OCI-LY7 (cell line): ENCODE measurements around the gene POU2AF2. TPM values are rescaled to one million over a fixed set of nuclear protein-coding genes. Genes with fewer than 3 reads are reported as not detected.

Experiments used
- BruUV-seq: library from RNA; stranded (reverse); fragments of 400-500 nt; replicated peaks from 2 replicates; lab custom pipeline; 2021; lab: Mats Ljungman, UMichigan
- CTCF ChIA-PET: fragments of 300-600 bp; sonication (Branson Sonifier 250); formaldehyde crosslinking; loops from one replicate; lab custom pipeline; 2022; ENCODE audit warnings: antibody characterized with exemption; ENCODE audit not compliant: unreplicated experiment; lab: Charles Lee
- POLR2A ChIA-PET: fragments of 300-600 bp; sonication (Branson Sonifier 250); formaldehyde crosslinking; loops from one replicate; lab custom pipeline; 2022; ENCODE audit warnings: antibody characterized with exemption; lab: Charles Lee
- DNase-seq: peaks from one replicate; pipeline ENCODE4 v3.0.0-alpha.2; 2015; ENCODE audit warnings: low spot score
- H2AFZ ChIP-seq: fragments of 200-600 bp; sonication (generic), shearing (Covaris generic); 2 replicates; pipeline ENCODE4 v1.6.1; 2014; ENCODE audit warnings: mild to moderate bottlenecking, antibody characterized with exemption, low read length, moderate library complexity
- H3K27ac ChIP-seq: fragments of 200-600 bp; sonication (generic); 2 replicates; pipeline ENCODE4 v1.5.1; 2014; ENCODE audit warnings: mixed run types, low read depth, mild to moderate bottlenecking, moderate library complexity, low read length, inconsistent platforms; ENCODE audit not compliant: poor library complexity, severe bottlenecking
- H3K36me3 ChIP-seq: fragments of 200-600 bp; sonication (generic); 2 replicates; pipeline ENCODE4 v1.6.1; 2014; ENCODE audit warnings: mild to moderate bottlenecking, antibody characterized with exemption, low read length, moderate library complexity, mixed read lengths; ENCODE audit not compliant: insufficient read depth
- H3K4me1 ChIP-seq: fragments of 200-600 bp; sonication (generic); 2 replicates; pipeline ENCODE4 v1.5.1; 2014; ENCODE audit warnings: mild to moderate bottlenecking, low read length; ENCODE audit not compliant: insufficient read depth, poor library complexity, severe bottlenecking
- H3K4me2 ChIP-seq: fragments of 200-600 bp; sonication (generic); 2 replicates; pipeline ENCODE4 v1.6.1; 2014; ENCODE audit warnings: mild to moderate bottlenecking, low read length
- H3K4me3 ChIP-seq: fragments of 200-600 bp; sonication (generic); 2 replicates; pipeline ENCODE4 v1.5.1; 2014; ENCODE audit warnings: mild to moderate bottlenecking, low read depth, low read length; ENCODE audit not compliant: poor library complexity, severe bottlenecking
- H3K79me2 ChIP-seq: fragments of 200-600 bp; sonication (generic); 2 replicates; pipeline ENCODE4 v1.6.1; 2016; ENCODE audit warnings: low read depth, mild to moderate bottlenecking, low read length, moderate library complexity, mixed read lengths; ENCODE audit not compliant: insufficient read depth
- H3K9me2 ChIP-seq: fragments of 200-600 bp; sonication (generic); 2 replicates; pipeline ENCODE4 v1.6.1; 2016; ENCODE audit warnings: mild to moderate bottlenecking, low read length, mixed read lengths; ENCODE audit not compliant: insufficient read depth
- H3K9me3 ChIP-seq: fragments of 200-600 bp; sonication (generic); 2 replicates; pipeline ENCODE4 v1.6.1; 2014; ENCODE audit warnings: mild to moderate bottlenecking, mixed run types, low read length, mixed read lengths
- H4K20me1 ChIP-seq: fragments of 200-600 bp; sonication (generic); 2 replicates; pipeline ENCODE4 v1.6.1; 2014; ENCODE audit warnings: mild to moderate bottlenecking, antibody characterized with exemption, low read length, moderate library complexity, mixed read lengths; ENCODE audit not compliant: insufficient read depth
- EZH2phosphoT487 ChIP-seq: fragments of 200-600 bp; sonication (generic); IDR thresholded peaks from 2 replicates; pipeline ENCODE4 v1.6.1; 2018; ENCODE audit warnings: low read depth, borderline replicate concordance, mild to moderate bottlenecking, mixed run types, antibody characterized with exemption, low read length, moderate library complexity, mixed read lengths
- intact Hi-C: fragments of 100-400 bp; cut with micrococcal nuclease; formaldehyde crosslinking; loops from one replicate; pipeline ENCODE4 v1.10.0; 2022; ENCODE audit not compliant: unreplicated experiment
- total RNA-seq, 2 experiments: library from RNA; depleted of rRNA in 1 of 2; stranded (reverse); fragments of >200 nt in 1 of 2; shearing (Covaris generic) in 1 of 2; gene quantifications; 2 replicates each; pipeline ENCODE4 v1.2.3, GENCODE V29; 2014 to 2022
- TF ChIP-seq, protein P1 (sequence below): fragments of 200-600 bp; sonication (generic); conservative IDR thresholded peaks from 2 replicates; pipeline ENCODE4 v1.5.1; 2014; ENCODE audit warnings: mild to moderate bottlenecking, antibody characterized with exemption, low read length, moderate library complexity, mixed read lengths

The POU2AF2 gene
- total RNA-seq, 2 experiments from 2014 or later, result not detected

- H3K4me1 ChIP-seq, result peaks cover 4% of the 10 kb centered on the region
- intact Hi-C loops, result loop anchor here (1.0 kb wide), 5 partner anchors 82 to 164 kb away; no protein-coding TSS in a partner anchor
- H3K9me3 ChIP-seq, result no peaks in the 10 kb centered on the region
- no TSS peak for BruUV-seq
- no peak overlapping the region for H2AFZ ChIP-seq
- no peaks in the 10 kb centered on the region for H3K36me3 ChIP-seq
- H3K79me2 ChIP-seq, result no peaks in the 10 kb centered on the region
- TF ChIP-seq, protein P1, sequence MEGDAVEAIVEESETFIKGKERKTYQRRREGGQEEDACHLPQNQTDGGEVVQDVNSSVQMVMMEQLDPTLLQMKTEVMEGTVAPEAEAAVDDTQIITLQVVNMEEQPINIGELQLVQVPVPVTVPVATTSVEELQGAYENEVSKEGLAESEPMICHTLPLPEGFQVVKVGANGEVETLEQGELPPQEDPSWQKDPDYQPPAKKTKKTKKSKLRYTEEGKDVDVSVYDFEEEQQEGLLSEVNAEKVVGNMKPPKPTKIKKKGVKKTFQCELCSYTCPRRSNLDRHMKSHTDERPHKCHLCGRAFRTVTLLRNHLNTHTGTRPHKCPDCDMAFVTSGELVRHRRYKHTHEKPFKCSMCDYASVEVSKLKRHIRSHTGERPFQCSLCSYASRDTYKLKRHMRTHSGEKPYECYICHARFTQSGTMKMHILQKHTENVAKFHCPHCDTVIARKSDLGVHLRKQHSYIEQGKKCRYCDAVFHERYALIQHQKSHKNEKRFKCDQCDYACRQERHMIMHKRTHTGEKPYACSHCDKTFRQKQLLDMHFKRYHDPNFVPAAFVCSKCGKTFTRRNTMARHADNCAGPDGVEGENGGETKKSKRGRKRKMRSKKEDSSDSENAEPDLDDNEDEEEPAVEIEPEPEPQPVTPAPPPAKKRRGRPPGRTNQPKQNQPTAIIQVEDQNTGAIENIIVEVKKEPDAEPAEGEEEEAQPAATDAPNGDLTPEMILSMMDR, result no peak
- no peak for TF ChIP-seq EZH2phosphoT487
- no peak overlapping the region for H3K27ac ChIP-seq
- no peak overlapping the region for H3K4me2 ChIP-seq
- CTCF ChIA-PET, result interaction anchor here (1.0 to 2.4 kb wide), 6 partner anchors 135 to 163 kb away, joined by 3 to 22 read pairs (median 4); no protein-coding TSS in a partner anchor
- DNase-seq, result no peak
- POLR2A ChIA-PET, result interaction anchor here (0.5 to 4.3 kb wide), 20 partner anchors 9 to 1283 kb away, joined by 3 to 33 read pairs (median 4); partner anchors contain the start of gene POU2AF1
- no peaks in the 10 kb centered on the region for H4K20me1 ChIP-seq
- no peak overlapping the region for H3K4me3 ChIP-seq
- H3K9me2 ChIP-seq, result no peaks in the 10 kb centered on the region
Observed at GRCh38 chr11:111282562-111283075, 37.1 kb downstream of the POU2AF2 start.

DNA sequence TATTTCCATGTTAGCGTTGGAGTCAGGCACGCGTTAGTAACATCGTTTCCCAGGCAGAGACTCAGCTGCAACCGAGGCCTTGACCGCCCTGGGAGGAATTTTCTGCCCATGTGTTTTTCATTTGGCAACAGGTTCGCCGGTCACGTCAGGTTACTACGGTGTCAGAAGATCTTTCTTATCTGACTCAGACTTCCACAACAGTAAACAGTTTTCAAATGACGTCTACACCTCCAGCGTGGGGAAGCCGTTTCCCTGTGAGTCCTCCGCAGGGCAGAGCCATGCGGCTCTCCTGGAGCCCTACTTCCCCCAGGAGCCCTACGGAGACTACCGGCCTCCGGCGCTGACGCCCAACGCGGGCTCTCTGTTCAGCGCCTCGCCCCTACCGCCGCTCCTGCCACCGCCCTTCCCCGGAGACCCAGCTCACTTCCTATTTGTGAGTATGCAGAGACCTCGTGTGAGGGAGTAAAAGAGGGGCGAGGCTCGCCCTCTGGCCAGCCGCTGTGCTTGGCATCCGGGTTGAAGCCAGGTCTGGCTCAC, 38.5 kb downstream of the POU2AF2 start:
- Histone ChIP-seq H3K27ac (no peak overlapping the region), H3K4me2 (peak overlapping the region; percentile 44; the same call in 1 of the 2 replicates), H3K4me3 (no peak overlapping the region), H3K4me1 (peaks cover 4% of the 10 kb centered on the region), H3K9me2 (no peaks in the 10 kb centered on the region), H3K36me3 (no peaks in the 10 kb centered on the region), H3K79me2 (no peaks in the 10 kb centered on the region), H3K9me3 (no peaks in the 10 kb centered on the region), H4K20me1 (no peaks in the 10 kb centered on the region), H2AFZ (peak overlapping the region; percentile 37; the same call in 1 of the 2 replicates)
- POLR2A ChIA-PET, result interaction anchor here (0.6 to 4.3 kb wide), 3 partner anchors 12 to 139 kb away, joined by 4 to 33 read pairs (median 11); no protein-coding TSS in a partner anchor
- BruUV-seq, result no TSS peak
- no peak for DNase-seq
- TF ChIP-seq EZH2phosphoT487, result no peak
- CTCF ChIA-PET, result interaction anchor here (0.6 to 2.4 kb wide), 5 partner anchors 136 to 162 kb away, joined by 3 to 22 read pairs (median 4); no protein-coding TSS in a partner anchor
- intact Hi-C loops, result loop anchor here (1.0 kb wide), 5 partner anchors 80 to 162 kb away; no protein-coding TSS in a partner anchor

DNA sequence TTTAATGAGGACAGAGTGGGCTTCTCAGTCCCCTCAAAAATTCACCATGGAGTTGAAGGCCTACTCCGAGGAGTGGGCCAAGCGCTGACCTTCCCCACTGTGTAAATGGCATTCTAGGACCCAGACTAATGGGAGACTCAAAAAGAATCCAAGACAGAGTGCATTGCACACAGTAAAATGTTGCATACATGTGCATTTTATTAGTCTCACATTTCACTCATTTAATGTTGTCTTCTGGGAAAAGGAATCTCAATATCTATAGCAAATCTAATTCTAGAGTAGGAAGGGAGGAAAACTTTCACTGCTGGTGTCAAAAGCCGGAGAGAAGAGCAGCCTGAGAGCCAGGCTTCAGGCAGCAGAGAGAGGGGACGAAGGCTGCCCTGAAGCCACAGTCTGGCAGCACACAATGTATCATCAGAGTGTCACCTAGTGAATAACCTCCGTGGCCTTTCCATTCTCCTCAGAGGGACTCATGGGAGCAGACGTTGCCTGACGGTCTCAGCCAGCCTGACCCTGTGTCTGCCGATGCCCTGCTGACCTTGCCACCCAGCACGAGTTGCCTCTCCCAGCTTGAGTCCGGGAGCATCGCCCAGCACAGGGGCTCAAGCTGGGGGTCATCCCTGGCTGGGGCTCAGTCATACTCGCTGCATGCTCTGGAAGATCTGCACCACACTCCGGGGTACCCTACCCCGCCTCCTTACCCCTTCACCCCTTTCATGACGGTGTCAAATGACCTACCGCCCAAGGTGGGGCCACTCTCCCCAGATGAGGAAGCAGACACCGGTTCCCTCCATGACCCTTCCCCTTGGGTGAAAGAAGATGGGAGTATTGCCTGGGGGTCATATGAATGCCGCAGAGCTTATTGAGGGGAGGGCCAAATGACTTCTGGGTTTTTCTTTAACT, 39.9 kb downstream of the POU2AF2 start:
- ChIA-PET CTCF (no interaction called here), POLR2A (interaction anchor here (0.6 to 4.3 kb wide), 3 partner anchors 133 to 891 kb away, joined by 3 to 33 read pairs (median 3); no protein-coding TSS in a partner anchor)
- H2AFZ ChIP-seq, result no peak overlapping the region
- H3K4me2 ChIP-seq, result no peak overlapping the region
- no peak for TF ChIP-seq EZH2phosphoT487
- TF ChIP-seq, protein P1, result no peak
- intact Hi-C loops, result no loop called here
- H4K20me1 ChIP-seq, result no peaks in the 10 kb centered on the region
- H3K4me1 ChIP-seq, result peaks cover 4% of the 10 kb centered on the region
- H3K9me2 ChIP-seq, result no peaks in the 10 kb centered on the region
- no peaks in the 10 kb centered on the region for H3K36me3 ChIP-seq
- no peak overlapping the region for H3K27ac ChIP-seq
- no peaks in the 10 kb centered on the region for H3K9me3 ChIP-seq
- no peak overlapping the region for H3K4me3 ChIP-seq
- no peaks in the 10 kb centered on the region for H3K79me2 ChIP-seq
- DNase-seq, result no peak
- no TSS peak for BruUV-seq
